ENCODE data around the gene HSPA12B.

HSPA12B gene

DNA sequence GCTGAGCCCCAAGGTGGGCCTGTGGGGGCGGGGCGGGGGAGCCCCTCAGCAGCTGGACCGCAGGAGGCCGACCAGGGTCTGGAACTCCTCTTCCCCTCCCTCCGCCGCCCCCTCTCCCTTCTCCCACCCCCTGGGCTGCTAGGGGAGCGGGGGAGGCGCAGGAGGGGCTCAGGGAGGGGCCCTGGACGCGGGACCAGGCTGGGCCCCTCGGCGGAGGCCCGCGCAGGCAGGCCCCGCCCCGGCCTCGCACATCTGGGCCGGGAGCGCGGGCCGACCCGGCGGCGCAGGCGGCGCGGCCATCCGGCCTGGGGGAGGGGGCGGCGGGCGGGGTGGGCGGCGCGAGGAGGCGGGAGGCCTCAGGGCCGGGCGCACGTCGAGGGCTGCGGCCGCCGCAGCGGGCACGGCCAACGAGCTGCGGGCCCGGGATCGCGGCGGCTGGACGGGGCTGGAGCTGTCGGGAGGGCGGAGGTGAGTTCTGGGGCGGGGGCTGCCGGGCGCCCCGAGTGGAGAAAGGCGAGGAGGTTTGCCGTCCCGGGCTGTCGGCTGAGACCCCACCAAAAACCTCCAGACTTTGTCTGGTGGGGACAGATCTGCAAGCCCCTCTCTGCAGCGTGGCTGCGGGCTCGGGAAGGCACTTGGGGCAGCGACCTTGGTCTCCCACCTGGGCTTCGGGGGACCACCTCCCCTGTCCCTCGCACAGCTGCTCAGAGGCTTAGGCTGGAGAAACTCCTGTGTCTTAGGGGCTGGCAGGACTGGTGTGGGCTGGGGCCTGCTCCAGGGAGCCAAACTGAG is at the start of gene HSPA12B:
HSPA12B (plus strand) TSS at position 359 of the 792 bp plus-strand sequence. CDS start 5,990 bp downstream, outside the sequence.
- no peak for DNase-seq (ENCODE audit: low read depth in 2 of 2)

DNA sequence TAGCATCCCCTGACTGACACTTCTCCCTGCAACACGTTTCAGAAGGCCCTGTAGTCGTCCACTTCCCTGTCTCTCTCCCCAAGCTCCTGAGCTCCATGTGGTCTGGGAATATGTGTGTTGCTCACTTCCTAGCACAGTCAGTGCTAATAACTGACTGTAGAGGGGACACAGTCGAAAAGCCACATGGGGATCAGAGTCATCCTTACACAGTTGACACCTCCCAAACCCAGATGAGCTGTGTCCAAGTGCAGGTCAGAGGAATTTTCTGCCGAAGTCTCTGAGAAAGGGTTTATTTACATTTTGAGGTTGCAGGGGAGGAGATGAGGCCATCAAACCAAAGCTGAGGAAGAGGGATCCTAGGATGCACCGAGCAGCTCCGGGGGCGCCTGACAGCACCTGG is 47.1 kb upstream of the HSPA12B start:
- no peak for DNase-seq (ENCODE audit: low read depth in 2 of 2)

DNA sequence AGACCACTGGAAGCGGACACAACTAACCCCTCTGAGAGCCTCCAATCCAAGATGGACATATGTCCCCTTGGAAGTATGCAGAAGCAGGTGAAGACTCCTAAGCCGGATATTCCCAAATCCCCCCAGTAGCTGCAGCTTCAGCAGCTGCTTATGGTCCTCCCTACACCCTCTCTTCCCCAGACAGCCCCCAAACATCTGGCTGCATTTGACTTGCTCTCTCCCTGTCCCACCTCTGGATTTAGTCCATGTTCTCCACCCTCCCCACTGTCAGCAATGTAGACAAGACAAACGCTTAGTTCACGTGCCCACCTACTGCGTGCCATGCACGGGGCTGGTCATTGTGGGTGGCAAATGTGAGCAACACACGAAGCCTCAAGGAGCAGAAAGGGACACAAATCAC is 46.1 kb upstream of the HSPA12B start:
- DNase-seq (ENCODE audit: low read depth in 2 of 2): no peak

GRCh38 chr20:3686867-3687321 is 45.6 kb upstream of the HSPA12B start:
- DNase-seq (ENCODE audit: low read depth in 2 of 2): peak; percentile 80 to 82

DNA sequence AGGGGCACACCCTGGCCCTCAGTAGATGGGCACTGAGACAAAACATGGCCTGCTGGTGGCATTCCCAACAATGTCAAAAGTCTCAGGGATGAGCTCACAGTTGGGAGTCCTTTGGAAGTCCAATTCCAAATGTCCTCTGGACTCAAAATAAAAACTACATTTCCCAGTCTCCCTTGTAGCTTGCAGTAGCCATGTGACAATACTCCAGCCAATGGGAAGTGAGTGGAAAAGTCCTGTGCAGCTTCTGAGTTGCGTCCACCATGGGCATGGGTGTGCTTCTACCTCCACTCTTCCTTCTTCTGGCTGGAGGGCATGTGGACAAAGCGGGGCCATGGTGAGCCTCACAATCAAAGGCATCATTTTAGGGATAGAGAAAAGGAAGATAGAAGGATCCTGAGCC is 44.8 kb upstream of the HSPA12B start:
- peak in 1 of 2 experiments; percentile 19 for DNase-seq (ENCODE audit: low read depth in 2 of 2)

DNA sequence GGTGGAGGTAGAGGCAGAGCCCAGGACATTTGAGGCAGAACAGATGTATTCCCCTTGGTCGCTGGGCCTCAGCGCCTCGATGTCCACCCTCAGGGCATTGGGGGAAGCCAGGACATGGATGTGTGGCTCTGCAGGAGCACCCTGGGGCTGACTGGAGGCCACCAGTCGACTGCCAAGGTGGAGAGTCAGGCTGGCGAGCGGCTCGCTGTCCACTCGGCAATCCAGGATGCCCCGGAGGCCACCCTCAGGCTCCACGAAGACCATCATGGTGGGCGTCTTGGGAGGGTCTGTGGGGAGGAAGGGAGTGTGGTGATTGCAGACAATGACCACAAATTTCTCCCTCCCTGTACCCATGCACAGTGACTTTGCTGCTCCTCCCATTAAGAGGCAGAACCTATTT is 42.5 kb upstream of the HSPA12B start:
- DNase-seq (ENCODE audit: low read depth in 2 of 2): no peak

DNA sequence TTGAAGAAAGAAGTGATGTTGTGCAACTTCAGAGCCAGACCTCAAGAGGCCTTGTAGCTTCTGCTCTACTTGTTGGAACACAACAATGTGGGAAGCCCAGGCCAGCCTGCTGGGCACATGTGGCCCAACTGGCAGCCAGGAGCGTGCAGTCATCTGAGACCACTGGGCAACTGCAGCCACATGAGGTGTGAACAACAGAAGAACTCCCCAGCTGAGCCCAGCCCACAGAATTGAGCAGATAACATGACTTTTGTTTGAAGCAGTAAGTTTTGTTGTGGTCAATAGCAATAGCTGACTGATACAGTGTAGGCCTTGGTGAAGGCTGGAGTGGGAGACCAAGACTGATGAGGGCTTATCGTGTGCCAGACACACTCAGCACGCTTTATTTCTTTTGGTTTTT is 42.1 kb upstream of the HSPA12B start:
- no peak for DNase-seq (ENCODE audit: low read depth in 2 of 2)

GRCh38 chr20:3691306-3691705 is 41.2 kb upstream of the HSPA12B start:
- no peak for DNase-seq (ENCODE audit: low read depth in 2 of 2)

GRCh38 chr20:3691897-3692296 is 40.6 kb upstream of the HSPA12B start:
- DNase-seq (ENCODE audit: low read depth in 2 of 2): no peak

DNA sequence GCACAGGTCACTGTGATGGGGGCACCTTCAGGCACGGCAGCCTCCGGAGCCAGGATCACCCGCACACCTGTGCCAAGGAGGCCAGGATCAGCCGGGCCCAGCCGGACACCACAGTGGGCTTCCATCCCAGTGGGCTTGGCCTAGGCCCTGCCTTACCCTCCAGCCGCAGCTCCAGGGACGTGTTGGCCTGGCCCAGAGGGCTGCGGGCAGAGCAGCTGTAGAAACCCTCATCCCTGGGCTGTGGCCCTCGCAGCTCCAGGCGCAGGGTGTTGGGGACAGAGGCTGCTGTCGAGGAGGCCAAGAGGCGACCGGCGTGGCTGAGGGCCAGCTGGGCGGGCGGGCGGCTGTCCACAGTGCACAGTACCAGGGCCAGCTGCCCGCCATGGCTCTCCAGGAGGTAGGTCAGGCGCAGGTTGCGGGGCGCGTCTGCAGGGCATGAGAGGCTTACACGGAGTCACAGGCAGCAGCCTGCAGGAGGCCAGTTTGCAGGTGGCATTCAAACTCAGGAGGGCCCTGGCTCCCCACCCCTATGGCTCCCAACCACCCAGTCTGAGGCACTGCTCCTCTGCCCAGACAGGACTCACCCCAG is 39.7 kb upstream of the HSPA12B start:
- no peak for DNase-seq (ENCODE audit: low read depth in 2 of 2)

- no peak for DNase-seq (ENCODE audit: low read depth in 2 of 2)
These were observed 39.1 kb upstream of the HSPA12B start for GRCh38 chr20:3693376-3693775.

DNA sequence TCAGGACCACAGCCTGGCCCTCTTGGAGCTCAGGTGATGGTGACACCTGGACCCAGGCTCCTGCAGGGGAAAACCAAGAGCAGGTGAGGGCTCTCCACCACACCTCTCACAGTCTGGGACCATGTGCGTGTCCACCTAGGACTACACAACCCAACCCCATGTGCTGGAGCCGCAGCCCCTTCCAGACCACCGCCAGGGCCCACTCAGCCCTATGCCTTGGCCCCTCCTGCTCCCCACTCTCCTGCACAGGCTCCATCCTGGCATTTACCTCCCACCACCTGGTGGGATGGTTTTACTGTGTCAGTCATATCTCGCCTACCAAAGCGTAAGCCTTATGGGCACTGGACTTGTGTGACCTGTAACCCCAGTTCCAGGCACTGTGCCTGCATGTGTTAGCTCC is 37.6 kb upstream of the HSPA12B start:
- no peak for DNase-seq (ENCODE audit: low read depth in 2 of 2)

DNA sequence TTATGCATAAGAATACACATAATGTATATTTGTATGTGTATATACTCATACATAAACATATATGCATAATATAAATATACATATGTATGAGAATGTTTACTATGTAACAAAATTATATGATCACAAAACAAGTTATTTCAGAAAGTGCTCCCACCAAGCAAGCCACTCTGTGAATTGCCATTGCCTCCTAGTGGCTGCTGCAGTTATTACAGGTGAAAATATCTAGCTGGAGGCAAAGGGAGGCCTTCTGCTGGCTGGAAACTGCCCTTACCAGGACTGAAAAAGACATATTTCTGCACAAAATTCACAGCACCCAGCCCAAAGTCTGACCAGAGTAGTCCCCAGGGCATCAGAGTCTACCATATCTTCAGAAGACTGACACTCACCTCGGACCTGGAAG is 36.3 kb upstream of the HSPA12B start:
- no peak for DNase-seq (ENCODE audit: low read depth in 2 of 2)

- no peak for DNase-seq (ENCODE audit: low read depth in 2 of 2)
These were observed 35.5 kb upstream of the HSPA12B start for GRCh38 chr20:3696745-3697587.

GRCh38 chr20:3697588-3698305 is 34.7 kb upstream of the HSPA12B start:
- DNase-seq (ENCODE audit: low read depth in 2 of 2): no peak

DNA sequence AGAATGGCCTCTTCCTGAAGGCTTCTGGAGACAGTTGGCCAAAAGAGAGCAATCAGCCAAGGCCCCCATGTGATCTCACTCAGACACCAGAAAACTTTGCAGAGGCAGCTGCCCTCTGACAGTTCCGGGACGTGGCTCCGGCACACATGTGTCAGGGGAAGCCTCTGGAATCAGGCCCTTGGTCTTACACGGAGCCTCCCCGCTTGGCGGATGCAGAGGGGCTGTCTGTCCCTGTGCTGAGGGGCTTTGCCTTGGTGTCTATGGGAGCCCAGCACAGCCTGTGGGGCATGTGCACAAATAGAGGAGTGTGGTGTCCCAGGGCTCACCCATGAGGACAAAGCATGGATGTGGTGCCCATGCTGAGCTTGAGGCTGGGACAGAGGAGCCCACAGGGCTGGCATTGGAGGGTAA is 33.9 kb upstream of the HSPA12B start:
- no peak for DNase-seq (ENCODE audit: low read depth in 2 of 2)

DNA sequence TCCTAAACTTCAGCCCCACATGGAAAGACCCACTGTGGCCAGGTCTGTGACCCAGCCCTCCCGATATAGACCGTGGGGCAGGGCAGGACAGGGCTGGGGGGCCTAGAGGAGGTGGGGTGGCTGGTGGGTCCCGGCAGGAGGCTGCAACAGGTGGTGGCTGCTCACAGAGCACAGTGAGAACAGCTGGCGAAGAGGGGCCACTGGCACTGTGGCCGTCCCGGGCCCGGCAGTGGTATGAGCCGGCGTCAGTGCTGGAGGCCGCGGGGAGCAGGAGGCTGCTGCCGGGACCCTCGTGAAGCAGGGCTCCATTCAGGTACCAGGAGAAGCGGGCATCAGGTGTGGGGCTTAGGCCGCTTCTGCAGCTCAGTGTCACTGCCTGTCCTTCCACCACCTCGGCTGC is 33.4 kb upstream of the HSPA12B start:
- no peak for DNase-seq (ENCODE audit: low read depth in 2 of 2)

DNA sequence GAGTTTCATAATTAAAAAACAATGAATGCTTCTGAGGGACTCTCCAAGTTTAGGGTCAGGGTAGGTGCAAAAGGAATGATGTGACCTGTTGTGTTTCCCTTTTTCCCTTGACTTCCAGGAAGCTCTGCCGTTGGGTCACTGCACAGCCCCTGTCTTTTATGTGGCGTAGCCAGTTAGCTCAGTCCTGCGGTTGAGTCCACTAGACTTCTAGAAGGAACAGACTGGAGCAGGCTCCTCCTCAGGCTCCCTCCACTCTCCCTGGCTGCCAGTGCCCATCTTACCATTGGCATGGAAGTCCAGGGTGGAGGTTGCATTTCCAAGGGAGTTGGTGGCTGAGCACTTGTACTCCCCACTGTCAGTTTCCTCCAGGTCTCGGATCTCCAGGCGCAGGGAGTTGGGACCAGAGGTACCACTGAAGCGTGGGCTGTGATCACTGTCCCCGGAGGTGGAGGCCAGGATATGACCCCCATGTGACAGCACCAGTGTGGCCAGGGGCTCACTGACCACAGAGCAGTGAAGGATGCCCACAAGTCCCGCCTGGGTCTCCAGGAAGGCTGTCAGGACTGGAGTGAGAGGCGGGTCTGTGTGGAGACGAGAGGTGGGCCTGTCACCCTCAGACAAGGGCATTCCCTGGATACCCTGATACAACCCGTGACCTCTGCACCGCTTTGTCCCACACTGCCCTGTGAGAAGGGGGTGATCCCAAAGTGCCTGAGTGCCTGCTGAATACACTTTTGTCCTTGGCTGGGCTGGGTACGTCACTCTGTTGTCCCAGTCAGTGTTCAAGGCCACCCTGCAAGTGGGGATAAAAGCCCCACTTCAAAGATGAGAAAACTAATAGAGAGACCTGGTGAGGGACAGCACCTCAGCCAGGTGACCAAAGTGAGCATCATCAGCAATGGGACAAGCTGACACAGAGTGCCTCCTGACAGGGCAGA is 31.2 kb upstream of the HSPA12B start:
- DNase-seq (ENCODE audit: low read depth in 2 of 2): no peak

DNA sequence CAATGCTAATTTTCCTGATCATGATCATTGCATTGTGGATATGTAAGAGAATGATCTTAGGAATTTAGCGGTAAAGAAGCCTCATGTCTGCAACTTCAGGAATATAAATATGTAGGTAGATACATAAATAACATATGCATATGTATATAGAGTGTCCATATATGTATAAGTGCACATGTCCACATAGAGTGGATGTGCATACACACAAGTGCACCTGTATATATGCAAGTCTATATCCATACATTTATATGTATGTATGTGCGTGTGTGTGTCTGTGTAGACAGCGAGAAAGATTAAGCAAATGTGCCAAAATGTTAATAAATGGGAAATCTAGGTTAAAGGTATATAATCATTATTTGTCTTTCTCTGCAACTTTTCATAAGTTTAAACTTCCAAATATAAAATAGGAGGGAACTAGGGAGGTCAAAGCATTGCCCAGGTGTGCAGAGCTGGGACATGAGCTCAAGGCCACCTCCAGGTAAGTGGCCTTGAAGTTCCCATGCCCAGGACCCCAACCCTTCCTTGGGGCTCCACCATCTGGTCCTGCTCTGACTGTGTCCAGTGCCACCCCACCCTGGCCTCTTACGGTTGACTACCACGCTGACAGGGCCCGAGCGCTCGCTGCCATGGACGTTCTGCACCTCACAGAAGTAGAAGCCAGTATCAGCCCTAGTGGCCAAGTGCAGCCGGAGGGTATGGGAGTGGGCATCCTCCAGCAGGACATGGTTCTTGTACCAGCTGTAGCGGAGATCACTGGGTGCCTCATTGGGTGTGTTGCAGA is 29.7 kb upstream of the HSPA12B start:
- no peak for DNase-seq (ENCODE audit: low read depth in 2 of 2)

DNA sequence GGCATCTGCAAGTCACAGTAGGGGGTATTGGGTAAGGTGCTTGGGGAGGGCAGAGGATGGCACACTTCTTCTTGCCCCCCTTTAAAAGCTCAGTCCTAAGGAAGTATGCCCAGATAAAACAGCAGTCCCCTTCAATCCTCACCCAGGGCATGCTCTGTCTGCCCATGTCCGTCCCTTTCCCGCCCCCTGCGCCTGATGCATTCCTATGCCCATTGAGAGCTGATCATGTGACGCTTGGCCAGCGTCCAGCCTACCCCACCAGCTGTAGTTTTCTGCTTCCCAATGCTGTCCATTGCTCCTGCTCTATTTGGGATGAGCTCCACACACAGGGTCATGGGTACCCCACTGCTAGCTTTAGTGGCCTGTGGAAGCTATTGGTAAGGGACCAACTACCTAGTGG is 28.4 kb upstream of the HSPA12B start:
- DNase-seq (ENCODE audit: low read depth in 2 of 2): no peak
